Mesendoderm (in vitro differentiated cells): ENCODE measurements around the gene CPLX1.

Source experiments
- DNase-seq: peaks from one replicate; pipeline ENCODE4 v3.0.0; 2013
- H2AK5ac ChIP-seq: 2 replicates; pipeline ENCODE4 v1.6.1; 2013; ENCODE audit warnings: low read length, inconsistent platforms
- H2BK120ac ChIP-seq: 2 replicates; pipeline ENCODE4 v1.6.1; 2013; ENCODE audit warnings: low read depth, mild to moderate bottlenecking, low read length, moderate library complexity, mixed read lengths
- H2BK15ac ChIP-seq: replicated peaks from 2 replicates; pipeline ENCODE4 v1.6.1; 2013; ENCODE audit warnings: low read depth, mild to moderate bottlenecking, moderate library complexity
- H2BK5ac ChIP-seq: 2 replicates; pipeline ENCODE4 v1.6.1; 2013; ENCODE audit warnings: low read length, inconsistent platforms
- H3K18ac ChIP-seq: 2 replicates; pipeline ENCODE4 v1.6.1; 2013; ENCODE audit warnings: mild to moderate bottlenecking, low read length, mixed read lengths
- H3K23ac ChIP-seq: one replicate; pipeline ENCODE4 v1.6.1; 2013; ENCODE audit warnings: low read length
- H3K27ac ChIP-seq: 2 replicates; pipeline ENCODE4 v1.5.1; 2013; ENCODE audit warnings: low read depth, mild to moderate bottlenecking, inconsistent platforms, low read length, moderate library complexity
- H3K27me3 ChIP-seq: 2 replicates; pipeline ENCODE4 v1.6.1; 2013; ENCODE audit warnings: low read length, control low read depth, mild to moderate bottlenecking, inconsistent platforms; ENCODE audit not compliant: insufficient read depth, poor library complexity
- H3K36me3 ChIP-seq: 2 replicates; pipeline ENCODE4 v1.6.1; 2013; ENCODE audit warnings: low read length, inconsistent platforms; ENCODE audit not compliant: control insufficient read depth, insufficient read depth
- H3K4ac ChIP-seq: one replicate; pipeline ENCODE4 v1.6.1; 2013; ENCODE audit warnings: low read depth, mild to moderate bottlenecking, low read length, moderate library complexity
- H3K4me1 ChIP-seq: 2 replicates; pipeline ENCODE4 v1.6.1; 2013; ENCODE audit warnings: low read depth, low read length, inconsistent platforms; ENCODE audit not compliant: control insufficient read depth
- H3K4me2 ChIP-seq: 2 replicates; pipeline ENCODE4 v1.6.1; 2013; ENCODE audit warnings: low read length
- H3K4me3 ChIP-seq: 2 replicates; pipeline ENCODE4 v1.5.1; 2013; ENCODE audit warnings: mild to moderate bottlenecking, low read length
- H3K56ac ChIP-seq: one replicate; pipeline ENCODE4 v1.6.1; 2013; ENCODE audit warnings: low read length
- H3K79me1 ChIP-seq: 2 replicates; pipeline ENCODE4 v1.6.1; 2013; ENCODE audit warnings: low read length, inconsistent platforms
- H3K79me2 ChIP-seq: 2 replicates; pipeline ENCODE4 v1.6.1; 2013; ENCODE audit warnings: mild to moderate bottlenecking, low read length; ENCODE audit not compliant: control insufficient read depth, insufficient read depth
- H3K9ac ChIP-seq: 2 replicates; pipeline ENCODE4 v1.6.1; 2013; ENCODE audit warnings: low read length, inconsistent platforms
- H4K5ac ChIP-seq: one replicate; pipeline ENCODE4 v1.6.1; 2013; ENCODE audit warnings: low read length
- H4K8ac ChIP-seq: one replicate; pipeline ENCODE4 v1.6.1; 2013; ENCODE audit warnings: low read depth, mild to moderate bottlenecking, control low read depth, low read length, moderate library complexity
- WGBS: extraction: QIAGEN DNeasy Blood & Tissue Kit; methylation state at CpG from one replicate; pipeline ENCODE4 v1.1.7; 2013; ENCODE audit warnings: low lambda C conversion rate, missing lambda C conversion rate; ENCODE audit not compliant: insufficient coverage; ENCODE audit errors: extremely low coverage; 5-methylcytosine and 5-hydroxymethylcytosine counted together

CPLX1 gene

DNA sequence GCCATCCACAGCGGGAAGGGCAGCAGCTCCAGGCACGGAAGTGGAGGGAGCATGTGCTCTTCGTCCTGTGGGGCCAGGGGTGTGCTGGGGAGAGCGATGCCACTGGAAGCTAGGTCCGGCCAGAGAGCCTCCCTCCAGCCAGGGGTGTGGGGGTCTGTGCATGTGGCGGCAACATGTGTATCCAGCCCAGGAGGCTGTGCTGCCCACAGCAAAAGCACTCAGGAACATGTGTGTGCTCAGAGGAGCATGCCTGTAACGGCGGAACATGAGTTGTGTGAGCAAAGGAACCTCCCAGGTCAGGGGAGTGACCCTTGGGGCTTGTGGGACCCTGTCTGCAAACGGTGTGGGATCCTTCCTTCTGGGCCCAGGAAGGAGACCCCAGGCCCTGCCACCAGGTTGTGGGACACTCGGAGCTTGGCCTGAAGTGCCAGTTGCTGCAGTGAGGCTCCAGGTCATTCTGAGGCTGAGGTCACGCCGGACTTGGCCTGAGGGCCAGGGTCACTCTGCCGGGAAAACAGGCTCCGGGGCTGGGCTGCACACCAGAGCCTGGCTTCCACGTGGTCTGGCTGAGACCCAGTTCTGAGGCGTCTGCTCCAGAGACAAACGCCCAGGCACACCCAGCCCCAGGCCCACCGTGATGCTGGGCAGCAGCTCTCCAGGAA is 37.2 kb downstream of the CPLX1 start:
- no CpG with 5 or more reads among the region's 18 CpGs for WGBS
- no peak overlapping the region for H3K4me2 ChIP-seq
- no peak for DNase-seq
- H3K23ac ChIP-seq: no peak overlapping the region
- no peak overlapping the region for H4K8ac ChIP-seq
- no peaks in the 10 kb centered on the region for H3K79me2 ChIP-seq
- no peak overlapping the region for H3K9ac ChIP-seq
- H3K4me1 ChIP-seq: peaks cover 2% of the 10 kb centered on the region
- H3K27me3 ChIP-seq: peaks cover 22% of the 10 kb centered on the region
- no peak overlapping the region for H3K27ac ChIP-seq
- no peaks in the 10 kb centered on the region for H3K36me3 ChIP-seq
- no peak overlapping the region for H3K4me3 ChIP-seq
- H3K79me1 ChIP-seq: no peaks in the 10 kb centered on the region
- H4K5ac ChIP-seq: no peak overlapping the region
- no peak overlapping the region for H2BK5ac ChIP-seq
- H2BK120ac ChIP-seq: no peak overlapping the region
- no peak overlapping the region for H2BK15ac ChIP-seq
- no peak overlapping the region for H3K18ac ChIP-seq
- no peak overlapping the region for H2AK5ac ChIP-seq
- H3K56ac ChIP-seq: no peak overlapping the region
- H3K4ac ChIP-seq: no peak overlapping the region

DNA sequence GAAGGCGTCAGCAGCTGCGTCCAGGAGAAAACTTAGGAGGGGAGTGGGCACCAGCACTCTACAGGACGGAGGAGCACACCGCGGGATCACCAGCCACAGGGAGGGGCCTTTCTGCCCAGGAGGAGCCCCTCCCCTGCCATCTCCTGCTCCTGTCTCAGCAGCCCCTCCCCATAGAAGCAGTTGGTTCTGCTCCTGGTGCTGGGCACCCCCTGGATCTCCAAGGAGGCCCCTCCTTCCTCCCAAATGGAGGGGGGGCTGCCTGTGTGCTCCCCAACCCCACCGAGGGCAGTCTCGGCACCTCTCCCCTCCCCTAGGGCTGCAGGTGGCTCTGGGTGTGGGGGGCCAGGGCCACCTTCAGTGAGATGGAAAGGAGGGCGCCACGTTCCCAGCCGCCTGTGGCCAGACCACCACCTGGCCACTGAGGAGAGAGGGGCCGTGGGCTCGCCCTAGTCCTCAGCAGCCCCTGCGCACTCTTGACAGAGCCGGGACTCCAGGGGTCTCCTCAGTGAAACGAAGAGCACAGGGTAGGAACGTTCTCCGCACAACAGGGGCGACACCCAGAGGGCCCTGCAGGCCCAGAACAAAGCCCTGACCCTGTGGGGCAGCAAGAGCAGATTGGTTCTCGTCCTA is 37.8 kb downstream of the CPLX1 start:
- Histone ChIP-seq H4K5ac (no peak overlapping the region), H2BK5ac (no peak overlapping the region), H2AK5ac (no peak overlapping the region), H3K56ac (no peak overlapping the region), H3K4ac (no peak overlapping the region), H3K4me3 (no peak overlapping the region), H3K23ac (no peak overlapping the region), H3K9ac (no peak overlapping the region), H3K36me3 (no peaks in the 10 kb centered on the region), H2BK120ac (no peak overlapping the region), H4K8ac (no peak overlapping the region), H3K79me1 (no peaks in the 10 kb centered on the region), H3K18ac (no peak overlapping the region), H3K4me1 (peaks cover 2% of the 10 kb centered on the region), H3K79me2 (no peaks in the 10 kb centered on the region), H2BK15ac (no peak overlapping the region), H3K27me3 (peaks cover 25% of the 10 kb centered on the region), H3K4me2 (no peak overlapping the region), H3K27ac (no peak overlapping the region)
- DNase-seq: no peak
- no CpG with 5 or more reads among the region's 19 CpGs for WGBS

GRCh38 chr4:787561-787981 is 38.4 kb downstream of the CPLX1 start:
- Histone ChIP-seq H3K27me3 (peaks cover 25% of the 10 kb centered on the region), H2AK5ac (no peak overlapping the region), H3K56ac (no peak overlapping the region), H2BK5ac (no peak overlapping the region), H3K4me3 (no peak overlapping the region), H3K4me2 (no peak overlapping the region), H2BK120ac (no peak overlapping the region), H4K5ac (no peak overlapping the region), H4K8ac (no peak overlapping the region), H3K27ac (no peak overlapping the region), H3K23ac (no peak overlapping the region), H3K79me2 (no peaks in the 10 kb centered on the region), H3K4me1 (peaks cover 2% of the 10 kb centered on the region), H3K18ac (no peak overlapping the region), H3K4ac (no peak overlapping the region), H2BK15ac (no peak overlapping the region), H3K9ac (no peak overlapping the region), H3K36me3 (no peaks in the 10 kb centered on the region), H3K79me1 (no peaks in the 10 kb centered on the region)
- no peak for DNase-seq
- no CpG with 5 or more reads among the region's 16 CpGs for WGBS

GRCh38 chr4:786861-787300 is 39.0 kb downstream of the CPLX1 start:
- Histone ChIP-seq H2AK5ac (no peak overlapping the region), H3K4me2 (no peak overlapping the region), H3K4me1 (peaks cover 2% of the 10 kb centered on the region), H3K9ac (no peak overlapping the region), H4K5ac (no peak overlapping the region), H3K27me3 (peaks cover 25% of the 10 kb centered on the region), H3K23ac (no peak overlapping the region), H3K27ac (no peak overlapping the region), H3K18ac (no peak overlapping the region), H3K79me2 (no peaks in the 10 kb centered on the region), H3K4ac (no peak overlapping the region), H3K56ac (no peak overlapping the region), H2BK120ac (no peak overlapping the region), H3K79me1 (no peaks in the 10 kb centered on the region), H2BK15ac (no peak overlapping the region), H4K8ac (no peak overlapping the region), H3K4me3 (no peak overlapping the region), H2BK5ac (no peak overlapping the region), H3K36me3 (no peaks in the 10 kb centered on the region)
- DNase-seq: no peak
- WGBS: no CpG with 5 or more reads among the region's 16 CpGs

GRCh38 chr4:786074-786741 is 39.7 kb downstream of the CPLX1 start:
- H3K36me3 ChIP-seq: no peaks in the 10 kb centered on the region
- no peak overlapping the region for H4K8ac ChIP-seq
- H3K27ac ChIP-seq: no peak overlapping the region
- no peak overlapping the region for H2BK5ac ChIP-seq
- H3K9ac ChIP-seq: no peak overlapping the region
- H3K4me3 ChIP-seq: no peak overlapping the region
- H4K5ac ChIP-seq: no peak overlapping the region
- H2BK120ac ChIP-seq: no peak overlapping the region
- H3K27me3 ChIP-seq: peaks cover 25% of the 10 kb centered on the region
- no peak overlapping the region for H3K56ac ChIP-seq
- no peak for DNase-seq
- H3K79me2 ChIP-seq: peaks cover 3% of the 10 kb centered on the region
- H2BK15ac ChIP-seq: no peak overlapping the region
- H3K4me1 ChIP-seq: peaks cover 2% of the 10 kb centered on the region
- H3K23ac ChIP-seq: no peak overlapping the region
- no peak overlapping the region for H3K4me2 ChIP-seq
- H3K4ac ChIP-seq: no peak overlapping the region
- WGBS: no CpG with 5 or more reads among the region's 72 CpGs
- H3K79me1 ChIP-seq: no peaks in the 10 kb centered on the region
- no peak overlapping the region for H2AK5ac ChIP-seq
- H3K18ac ChIP-seq: no peak overlapping the region
